GM18505 (cell line): ENCODE data around the gene ZNF429.
"Not testable (repeated sequence)": the region's sequence is repeated elsewhere in the genome, so short reads cannot be mapped to it uniquely, and the experiment has no call there.

Experiments
- ATAC-seq: cut with Tn5 transposase; IDR thresholded peaks from one replicate; pipeline ENCODE4 v1.9.1; 2021; ENCODE audit not compliant: unreplicated experiment
- POLR2A ChIP-seq: IDR thresholded peaks from 4 replicates; pipeline ENCODE4 v1.6.1; 2011; ENCODE audit warnings: borderline replicate concordance; ENCODE audit not compliant: insufficient read depth, insufficient read length; ENCODE audit errors: extremely low read depth

The ZNF429 gene

DNA sequence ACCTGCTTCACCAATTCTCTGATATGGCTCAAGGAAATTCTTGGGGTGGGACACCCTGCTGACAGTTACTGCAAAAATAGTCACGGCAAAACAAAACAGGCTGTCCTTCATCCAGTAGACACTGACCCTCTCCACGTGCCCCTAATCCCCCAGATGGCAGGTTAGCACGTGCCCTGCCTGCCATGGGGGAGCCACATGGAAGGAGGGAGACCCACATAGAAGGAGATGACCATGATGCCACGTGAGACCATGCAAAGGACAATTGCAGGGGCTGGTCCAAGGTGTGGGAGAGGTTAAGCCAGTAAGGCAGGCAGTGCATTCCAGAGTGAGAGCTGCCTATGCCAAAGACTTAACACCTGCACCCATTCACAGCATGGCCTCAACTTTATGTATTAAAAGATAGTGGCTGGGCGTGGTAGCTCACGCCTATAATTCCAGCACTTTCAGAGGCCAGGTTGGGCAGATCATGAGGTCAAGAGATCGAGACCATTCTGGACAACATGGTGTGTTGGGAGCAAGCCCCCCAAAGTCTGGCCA is 82.7 kb downstream of the ZNF429 start:
- ATAC-seq, result no peak
- no peak for TF ChIP-seq POLR2A

DNA sequence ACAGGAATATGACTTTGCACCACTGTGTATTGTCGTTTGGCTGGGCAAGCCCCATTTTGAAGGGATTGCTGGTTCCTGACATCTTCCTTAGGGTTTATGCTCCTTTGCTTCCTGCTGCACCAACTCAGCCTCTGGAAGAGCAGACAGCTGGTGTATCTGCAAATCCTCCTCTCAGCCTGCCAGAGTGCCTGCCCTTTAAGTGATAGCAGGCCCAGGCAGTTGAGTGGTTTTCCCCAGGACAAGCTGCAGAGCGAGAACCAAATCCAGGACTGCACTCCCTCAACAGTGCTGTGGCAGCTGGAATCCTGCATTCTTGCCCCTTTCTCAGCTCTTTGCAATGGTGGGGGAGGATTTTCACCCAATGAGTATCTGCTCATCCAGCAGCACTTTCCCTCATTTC is 85.5 kb downstream of the ZNF429 start:
- TF ChIP-seq POLR2A, result no peak
- ATAC-seq, result no peak

DNA sequence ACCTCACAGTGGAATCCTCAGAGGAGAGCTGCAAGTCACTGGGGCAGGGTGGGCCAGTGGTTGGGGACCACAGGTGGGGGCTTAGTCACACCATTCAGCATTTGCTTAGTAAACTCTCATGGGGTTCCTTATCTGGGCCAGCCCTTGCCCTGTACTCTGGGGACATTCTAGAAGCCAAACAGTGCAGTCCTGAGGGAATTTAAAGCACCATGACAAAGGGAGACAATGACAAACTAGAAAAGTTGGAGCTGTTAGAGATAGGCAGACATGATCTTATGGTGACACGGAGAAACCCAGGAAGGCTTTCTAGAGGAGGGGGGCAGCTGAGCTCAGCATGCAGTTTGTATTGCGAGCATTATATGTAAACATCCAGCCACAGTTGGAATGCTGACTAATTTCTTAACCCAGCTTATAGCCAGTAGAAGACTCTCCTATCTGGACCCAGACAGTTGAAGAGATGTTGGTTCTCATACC is 87.6 kb downstream of the ZNF429 start:
- no peak for TF ChIP-seq POLR2A
- ATAC-seq, result no peak

DNA sequence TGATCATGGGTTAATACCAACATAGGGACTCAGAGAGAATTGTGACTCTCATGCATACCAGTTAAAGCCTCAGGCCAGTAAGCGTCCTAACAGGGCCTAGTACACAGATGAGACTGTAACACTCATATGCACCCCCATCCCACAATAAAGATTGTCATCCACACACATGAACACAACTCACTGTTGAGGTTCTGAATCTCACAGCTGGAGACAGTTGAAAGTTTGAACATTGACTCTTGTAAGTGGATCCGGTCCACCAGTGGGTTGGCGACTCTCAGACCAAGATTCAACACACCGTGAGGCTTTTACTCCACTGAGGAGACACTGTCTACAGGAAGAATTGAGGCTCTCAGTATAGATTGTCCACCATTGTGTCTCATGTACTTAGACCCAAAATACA is 88.1 kb downstream of the ZNF429 start:
- no peak for TF ChIP-seq POLR2A
- ATAC-seq, result no peak

DNA sequence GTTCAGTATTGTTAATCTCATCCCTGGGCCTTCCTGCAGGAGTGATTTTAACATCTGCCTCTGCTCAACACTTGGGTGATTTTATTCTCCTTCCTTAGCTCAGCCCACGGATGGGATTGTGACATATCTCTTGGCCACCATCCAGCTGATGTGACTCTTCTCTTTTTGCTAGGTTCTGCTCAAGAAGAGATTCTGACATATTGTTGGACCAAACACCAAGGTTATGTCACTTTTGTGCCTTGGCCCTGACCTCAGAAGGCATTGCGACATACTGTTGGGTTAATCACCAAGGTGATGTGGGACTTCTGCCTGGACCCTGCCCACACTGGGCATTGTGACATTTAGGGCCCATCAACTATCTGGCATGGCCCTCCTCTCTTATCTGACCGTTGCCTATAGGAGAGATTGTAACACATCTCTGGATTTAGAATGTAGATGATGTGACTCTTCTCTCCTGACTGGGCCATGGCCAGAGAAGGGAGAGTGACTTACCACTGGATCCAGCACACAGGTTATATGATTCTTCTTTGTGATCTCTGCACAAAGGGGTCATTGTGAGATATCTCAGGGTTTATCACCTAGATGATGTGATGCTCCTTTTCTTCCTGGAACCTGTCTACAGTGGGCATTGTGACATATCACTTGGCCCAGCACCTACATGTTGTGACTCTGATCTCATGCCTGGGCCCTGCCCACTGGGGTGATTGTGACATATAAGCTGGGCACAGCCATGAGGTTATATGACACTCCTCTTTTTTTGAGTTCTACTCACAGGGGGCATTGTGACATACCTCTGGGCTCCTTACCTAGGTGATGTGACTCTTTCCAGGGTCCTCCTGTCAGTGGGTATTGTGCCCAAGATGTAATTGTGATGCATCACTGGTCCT is 88.8 kb downstream of the ZNF429 start:
- no peak for ATAC-seq
- TF ChIP-seq POLR2A, result no peak

DNA sequence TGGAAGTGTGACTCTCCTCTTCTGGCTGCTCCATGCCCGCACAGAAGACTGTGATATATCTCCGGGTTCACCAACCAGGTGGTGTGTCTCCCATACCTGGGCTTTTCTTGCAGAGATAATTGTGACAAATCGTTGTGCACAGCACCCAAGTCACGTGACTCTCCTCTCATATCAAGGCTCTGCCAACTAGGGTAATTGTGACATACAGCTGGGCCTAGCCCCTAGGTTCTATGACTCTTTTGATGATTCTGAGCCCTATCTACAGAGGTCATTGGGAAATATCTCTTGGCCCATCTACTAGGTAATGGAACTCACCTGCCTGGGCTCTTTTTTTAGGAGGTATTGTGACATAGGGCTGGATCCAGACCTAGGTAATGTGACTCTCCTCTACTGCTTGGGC is 89.8 kb downstream of the ZNF429 start:
- no peak for TF ChIP-seq POLR2A

DNA sequence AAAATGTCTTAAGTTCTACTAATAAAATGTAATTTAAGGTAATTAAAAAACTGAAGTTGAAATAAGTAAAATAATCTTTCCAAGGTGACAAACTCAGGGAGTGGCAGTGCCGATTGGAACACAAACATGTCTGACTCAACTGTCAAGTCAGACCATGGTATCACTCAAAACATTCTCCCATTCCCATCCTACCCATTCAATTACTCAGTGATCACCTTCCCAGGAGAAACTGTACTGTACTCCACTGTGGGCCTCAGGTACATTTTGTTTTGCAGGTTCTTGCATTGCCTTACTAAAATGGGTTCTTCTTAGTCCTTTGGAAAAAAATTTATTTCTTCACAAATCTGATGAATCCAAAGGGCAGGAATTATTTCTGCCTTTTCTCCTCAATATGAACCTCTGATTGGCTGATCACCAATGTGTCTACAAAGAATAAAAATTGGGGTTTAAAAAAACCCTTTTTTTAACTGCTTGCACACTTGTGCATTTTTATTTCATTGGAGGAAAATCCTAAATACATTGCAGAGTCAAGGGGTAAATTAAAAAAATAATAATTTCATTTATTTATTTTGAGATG is 96.8 kb downstream of the ZNF429 start:
- no peak for ATAC-seq
- no peak for TF ChIP-seq POLR2A

More for the DNA sequence above, 89.8 kb downstream of the ZNF429 start:
- ATAC-seq, result no peak

DNA sequence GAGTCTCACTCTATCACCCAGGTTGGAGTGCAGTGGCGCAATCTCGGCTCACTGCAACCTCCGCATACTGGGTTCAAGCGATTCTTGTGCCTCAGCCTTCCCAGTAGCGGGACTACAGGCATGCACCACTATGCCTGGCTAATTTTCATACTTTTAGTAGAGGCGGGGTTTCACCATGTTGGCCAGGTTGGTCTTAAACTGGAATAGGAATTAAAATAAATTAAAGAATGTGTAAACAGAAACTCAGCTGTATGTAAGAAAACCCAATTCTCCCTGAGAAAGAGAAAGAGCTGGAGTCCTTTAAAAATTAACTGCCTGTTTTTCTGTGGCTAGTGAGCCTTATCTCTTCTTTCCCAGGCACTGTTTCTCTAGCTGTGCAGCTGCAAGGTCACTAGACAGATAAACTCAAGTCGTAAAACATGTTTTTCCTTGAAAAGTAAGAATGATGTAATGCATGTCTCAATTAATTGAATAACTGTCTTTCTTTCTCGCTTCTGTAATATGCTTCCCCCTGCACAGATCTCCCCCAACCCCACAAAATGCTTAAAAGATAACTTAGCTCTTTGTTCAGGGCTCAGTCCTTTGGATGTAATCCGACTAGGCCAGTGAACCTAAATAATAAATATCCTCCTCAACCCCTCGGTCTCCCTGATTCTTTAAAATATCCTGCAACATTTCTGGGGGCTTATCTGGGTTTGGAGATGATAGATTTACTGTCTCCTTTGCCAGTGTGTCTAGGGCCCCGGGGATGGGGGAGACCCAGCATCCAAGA is 97.4 kb downstream of the ZNF429 start:
- ATAC-seq, result not testable (repeated sequence)

DNA sequence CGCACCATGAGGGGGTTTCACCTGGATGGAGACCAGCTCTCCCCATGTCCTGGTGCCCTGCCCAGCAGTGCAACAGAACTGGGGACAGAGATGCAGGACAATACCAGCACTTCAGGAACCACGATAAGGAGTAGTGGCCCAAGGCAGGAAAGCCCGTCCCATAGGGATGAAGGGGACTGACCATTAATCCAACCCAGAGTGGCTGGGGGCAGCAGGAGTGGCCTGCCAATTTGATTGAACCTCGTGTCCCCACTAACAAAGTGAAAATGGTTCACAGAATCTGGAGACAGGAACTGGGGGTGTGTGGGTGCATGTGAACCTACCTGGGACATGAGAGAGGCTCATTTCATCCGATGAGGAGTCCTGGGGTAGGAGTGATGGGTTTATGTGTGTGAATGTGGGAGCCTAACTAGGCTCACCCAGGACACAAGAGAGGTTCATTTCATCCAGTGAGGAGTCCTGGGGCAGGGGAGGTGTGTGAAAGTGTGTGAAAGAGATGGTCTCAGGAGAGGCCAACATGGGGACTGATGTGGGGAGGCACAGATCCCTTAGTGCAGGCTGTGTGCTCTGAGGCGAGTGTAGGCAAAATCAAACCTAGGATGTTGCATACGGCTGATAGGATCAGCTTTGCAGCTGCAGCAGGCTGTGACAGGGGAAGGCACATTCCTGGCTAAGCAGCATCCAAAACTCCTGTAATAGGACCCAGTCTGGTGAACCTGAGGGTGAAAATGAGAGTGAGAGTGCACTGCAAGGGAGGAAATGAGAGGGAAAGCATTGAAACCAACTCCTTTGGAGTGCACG is 98.2 kb downstream of the ZNF429 start:
- no peak for ATAC-seq

DNA sequence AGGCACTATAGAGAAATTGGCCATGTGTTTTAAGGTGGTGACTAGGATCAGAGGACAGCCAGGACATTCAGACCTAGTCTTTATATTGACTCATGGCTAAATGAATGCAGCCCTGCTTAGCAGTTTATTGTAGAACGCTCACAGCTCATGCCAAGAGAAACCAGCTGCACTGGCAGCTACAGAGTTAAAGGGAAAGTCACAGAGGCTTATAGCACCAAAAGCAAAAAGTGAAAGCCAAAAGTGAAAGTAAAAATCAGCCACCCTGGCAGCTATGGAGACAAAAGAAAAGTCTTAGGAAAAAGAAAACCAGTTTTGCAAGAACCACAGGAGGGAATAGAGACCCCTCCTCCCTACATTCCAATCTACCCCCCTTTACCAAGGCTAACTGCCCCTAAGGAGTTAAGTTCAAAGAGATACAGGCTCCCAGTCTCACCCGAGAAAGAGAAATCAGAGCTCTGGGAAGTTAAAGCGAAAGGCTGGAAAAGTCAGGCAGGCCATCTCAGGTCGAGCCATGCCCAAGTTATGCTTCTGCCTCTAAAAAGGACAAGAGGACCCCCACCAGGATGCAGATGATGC is 99.0 kb downstream of the ZNF429 start:
- TF ChIP-seq POLR2A, result no peak
- ATAC-seq, result no peak

More for the DNA sequence above, 98.2 kb downstream of the ZNF429 start:
- no peak for TF ChIP-seq POLR2A
